ENCODE data around the gene UBE2G1. TPM values are rescaled to one million over a fixed set of nuclear protein-coding genes. Genes with fewer than 3 reads are reported as not detected.
A peak's percentile ranks its signal among the peaks of the same experiment; 100 is the strongest.

Gene UBE2G1
- total RNA-seq (2021; fragmentation: NEBNext Ultra II Directional; extraction: Animal tissue kit (Norgen Biotek cat#: 25700)), result 168 and 170 TPM in 2 replicates
- polyA plus RNA-seq (2011; rRNA removed), result 57.8 and 73.9 TPM in 2 replicates
- polyA plus RNA-seq (2011; cell fraction: cytosol; rRNA removed), result 76.4 TPM
- polyA plus RNA-seq (2011; cell fraction: nucleus; rRNA removed), result 44.5 TPM
- 74.2 to 100 TPM (median 93.0 TPM) in 4 replicates for polyA plus RNA-seq (2012, experiment 1 of 2)
- polyA plus RNA-seq (2012, experiment 2 of 2), result 39.9 TPM
- polyA plus RNA-seq (2013, experiment 1 of 2), result 88.5 TPM
- polyA plus RNA-seq (2013, experiment 2 of 2), result 88.7 TPM
- polyA minus RNA-seq (2011; rRNA and poly(A)+ RNA removed), result 55.5 and 68.1 TPM in 2 replicates
- polyA minus RNA-seq (2011; cell fraction: cytosol; rRNA and poly(A)+ RNA removed), result 94.1 TPM
- polyA minus RNA-seq (2011; cell fraction: nucleus; rRNA and poly(A)+ RNA removed), result 74.8 TPM
- long read RNA-seq, experiment 1, transcript UBE2G1-201 (6 exons, 3,974 nt), result major isoform, 53 of 118 reads
- long read RNA-seq, experiment 1, partial matches to known transcripts, result 13 of 118 reads
- long read RNA-seq, experiment 1, other reads (novel, unspliced or antisense), result 49 of 118 reads
- long read RNA-seq, experiment 2, partial matches to known transcripts, result 1 of 4 reads
- long read RNA-seq, experiment 2, other reads (novel, unspliced or antisense), result 3 of 4 reads

DNA sequence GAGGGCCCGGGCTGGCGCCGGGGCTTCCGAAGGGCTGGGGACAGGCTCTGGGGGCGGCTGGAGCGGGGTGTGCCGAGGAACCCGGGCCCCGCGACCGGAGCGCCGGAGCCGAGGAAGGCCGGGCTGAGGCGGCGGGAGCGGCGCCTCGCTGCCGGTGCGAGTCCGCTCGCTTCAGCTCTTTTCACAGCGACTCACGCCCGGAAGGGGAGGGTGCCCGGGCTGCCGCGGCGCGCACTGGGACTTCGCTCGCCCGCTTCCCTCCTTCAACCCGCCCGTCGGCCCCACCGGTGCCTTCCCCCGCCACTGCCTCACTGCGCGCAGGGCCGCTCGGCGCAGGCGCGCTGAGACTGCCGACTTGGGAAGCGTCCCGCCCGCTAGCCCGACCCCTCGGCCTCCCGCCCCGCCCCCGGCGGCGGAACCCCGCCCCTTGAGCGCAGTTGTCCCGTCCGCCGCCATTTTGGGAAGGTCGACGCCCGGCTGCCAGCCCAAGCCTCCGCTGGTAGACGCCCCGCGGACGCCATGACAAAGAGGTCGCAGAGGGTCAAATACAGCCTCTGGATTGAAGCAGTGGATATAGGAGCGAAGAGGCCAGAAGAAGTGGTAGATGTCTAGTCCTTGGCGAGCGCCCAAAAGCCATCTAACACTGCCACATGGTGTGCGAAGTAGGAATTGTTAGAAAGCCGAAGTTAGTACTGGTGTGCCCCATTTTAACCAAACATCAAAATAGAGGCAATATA, at the start of gene UBE2G1:
UBE2G1 (minus strand) TSS at position 349 of the 737 bp plus-strand sequence. CDS start 359 bp downstream, outside the sequence.
- Histone ChIP-seq H2BK15ac (ENCODE audit: low read length) (no peak within 1 kb of the TSS), H3K14ac (ENCODE audit: insufficient read length) (no peak within 1 kb of the TSS), H3K36me3 (ENCODE audit: control insufficient read depth in 2 of 4, insufficient read depth in 4 of 4, low read length in 3 of 4) (peaks cover 0 to 7% (median 0%) of the 10 kb centered on the region in 4 experiments; a peak in 2 of 8 replicates), H3K56ac (replicated peaks; ENCODE audit: insufficient read length, low read depth, low read length) (peak within 1 kb of the TSS; percentile 77), H2BK12ac (ENCODE audit: low read depth, low read length) (no peak within 1 kb of the TSS), H3K18ac (ENCODE audit: extremely low read depth, low read length) (peak within 1 kb of the TSS; percentile 90), H2AK5ac (ENCODE audit: low read depth, low read length) (no peak within 1 kb of the TSS), H3K4me2 (ENCODE audit: insufficient read depth in 1 of 2, low read depth in 2 of 2, low read length in 2 of 2) (peak within 1 kb of the TSS; percentile 70 to 97), H4K8ac (ENCODE audit: extremely low read depth, insufficient read depth, low read length) (peak within 1 kb of the TSS; percentile 99), H3K23ac (ENCODE audit: insufficient read length) (no peak within 1 kb of the TSS), H3K27me3 (replicated peaks in 1 of 4; ENCODE audit: control insufficient read depth in 3 of 4, extremely low read depth in 1 of 4, insufficient read depth in 3 of 4, low read length in 3 of 4) (no peaks in the 10 kb centered on the region), H3K4me3 (ENCODE audit: extremely low read depth in 1 of 4, insufficient read depth in 2 of 4, low read depth in 3 of 4, low read length in 4 of 4) (peak within 1 kb of the TSS; percentile 77 to 98 (median 82)), H2BK5ac (ENCODE audit: low read depth, low read length) (peak within 1 kb of the TSS; percentile 75; the same call in 1 of the 2 replicates), H4K5ac (ENCODE audit: insufficient read length, low read depth, low read length) (peak within 1 kb of the TSS; percentile 89), H3K4ac (replicated peaks; ENCODE audit: insufficient read length, low read depth, low read length) (peak within 1 kb of the TSS; percentile 96), H3K79me1 (ENCODE audit: low read depth, low read length) (no peaks in the 10 kb centered on the region; the same call in 1 of the 2 replicates), H3K79me2 (ENCODE audit: control insufficient read depth in 1 of 2, insufficient read depth in 2 of 2, low read length in 2 of 2) (peaks cover 26 to 49% of the 10 kb centered on the region in 2 experiments), H4K91ac (replicated peaks; ENCODE audit: insufficient read length, low read length) (peak within 1 kb of the TSS; percentile 93), H2BK20ac (ENCODE audit: low read length) (no peak within 1 kb of the TSS), H3K4me1 (replicated peaks in 1 of 4; ENCODE audit: control insufficient read depth in 3 of 4, insufficient read depth in 4 of 4, low read length in 3 of 4) (peaks cover 0 to 5% (median 2%) of the 10 kb centered on the region in 4 experiments; a peak in 2 of 7 replicates), H3K9ac (replicated peaks in 1 of 4; ENCODE audit: extremely low read depth in 1 of 4, low read depth in 3 of 4, low read length in 3 of 4) (peak within 1 kb of the TSS; percentile 79 to 97 (median 88)), H3K9me3 (ENCODE audit: insufficient read depth in 2 of 2, low read depth in 1 of 2, low read length in 1 of 2) (no peaks in the 10 kb centered on the region), H2AFZ (ENCODE audit: low read length) (no peak within 1 kb of the TSS), H3K23me2 (ENCODE audit: low read depth, low read length) (peaks cover 5% of the 10 kb centered on the region; the same call in 1 of the 2 replicates), H4K20me1 (replicated peaks in 1 of 2; ENCODE audit: control insufficient read depth in 1 of 2, insufficient read depth in 2 of 2, low read length in 2 of 2) (peaks cover 4 to 6% of the 10 kb centered on the region in 2 experiments), H3K27ac (ENCODE audit: low read depth, low read length) (peak within 1 kb of the TSS; percentile 85), H2BK120ac (replicated peaks; ENCODE audit: low read depth, low read length) (no peak within 1 kb of the TSS)
- POLR2A ChIA-PET (ENCODE audit: partially characterized antibody), result interaction anchor here (0.6 to 4.4 kb wide), 22 partner anchors 9 to 247 kb away, joined by 3 to 45 read pairs (median 4); no protein-coding TSS in a partner anchor
- DNase-seq (ENCODE audit: low read depth in 1 of 2, low spot score in 2 of 2) (peak; percentile 96 to 99), FAIRE-seq (peak; percentile 81)
- WGBS, 2 experiments (ENCODE audit: extremely low coverage in 1 of 2, insufficient coverage in 1 of 2, insufficient read length in 1 of 2, insufficient replicate concordance in 2 of 2, low coverage in 1 of 2, low lambda C conversion rate in 2 of 2, missing lambda C conversion rate in 1 of 2), result 3% methylated on average over 16 of the region's 77 CpGs; no CpG with 5 or more reads in 1 of the 2 experiments
- CTCF ChIA-PET (ENCODE audit: partially characterized antibody), result interaction anchor here (0.7 to 1.9 kb wide), 8 partner anchors 23 to 166 kb away, joined by 3 to 8 read pairs (median 3); no protein-coding TSS in a partner anchor
- peak; percentile 81 for TF ChIP-seq PHF8 (conservative IDR thresholded peaks at IDR 0.05; ENCODE audit: low read depth, low read length)
- TF ChIP-seq EGR1 (IDR thresholded peaks at IDR 0.05; ENCODE audit: borderline replicate concordance, low read depth, low read length), result 0 out of 2 replicates have a peak, but pooled peaks have one; percentile 3
- TF ChIP-seq SIRT6 (IDR thresholded peaks at IDR 0.05; ENCODE audit: low read length), result no peak
- peak in 1 of 2 experiments; percentile 34; a peak in 1 of 3 replicates for TF ChIP-seq EP300 (IDR thresholded peaks at IDR 0.05; ENCODE audit: borderline replicate concordance in 1 of 2, low read depth in 2 of 2, low read length in 2 of 2)
- peak; percentile 30 for TF ChIP-seq ASH2L (IDR thresholded peaks at IDR 0.05; ENCODE audit: low read length)
- TF ChIP-seq SAP30 (IDR thresholded peaks at IDR 0.05; ENCODE audit: insufficient read depth, insufficient replicate concordance, low read length), result no peak
- peak; percentile 99 for TF ChIP-seq YY1 (IDR thresholded peaks at IDR 0.05; ENCODE audit: low read depth, low read length)
- TF ChIP-seq NRF1 (IDR thresholded peaks at IDR 0.05; ENCODE audit: low read depth, low read length), result peak; percentile 59

Measured in H1 (cell line).